GM23248 (cell line): ENCODE data around the gene NETO1. TPM values are rescaled to one million over a fixed set of nuclear protein-coding genes. Genes with fewer than 3 reads are reported as not detected.

Source experiments
- DNase-seq: peaks from one replicate; pipeline ENCODE4 v3.0.0-alpha.2; 2015
- H2AFZ ChIP-seq: fragments of 200-600 bp; sonication (generic); 2 replicates; pipeline ENCODE4 v1.6.1; 2016; ENCODE audit warnings: antibody characterized with exemption
- H3F3A ChIP-seq: fragments of 200-600 bp; sonication (generic); 2 replicates; pipeline ENCODE4 v1.6.1; 2016; ENCODE audit warnings: mild to moderate bottlenecking, antibody characterized with exemption, mixed run types; ENCODE audit not compliant: insufficient read depth
- H3K27ac ChIP-seq: fragments of 200-600 bp; sonication (generic); 2 replicates; pipeline ENCODE4 v1.5.1; 2016; ENCODE audit warnings: mild to moderate bottlenecking
- H3K27me3 ChIP-seq: fragments of 200-600 bp; sonication (generic); replicated peaks from 2 replicates; pipeline ENCODE4 v1.6.1; 2016; ENCODE audit warnings: mild to moderate bottlenecking; ENCODE audit not compliant: insufficient read depth
- H3K36me3 ChIP-seq: fragments of 200-600 bp; sonication (generic); 2 replicates; pipeline ENCODE4 v1.6.1; 2016; ENCODE audit warnings: low read depth, mild to moderate bottlenecking
- H3K4me1 ChIP-seq: fragments of 200-600 bp; sonication (generic); 2 replicates; pipeline ENCODE4 v1.6.1; 2016; ENCODE audit warnings: mild to moderate bottlenecking; ENCODE audit not compliant: insufficient read depth
- H3K4me2 ChIP-seq: fragments of 200-600 bp; sonication (generic); one replicate; pipeline ENCODE4 v1.6.1; 2016; ENCODE audit warnings: mild to moderate bottlenecking; ENCODE audit not compliant: unreplicated experiment
- H3K4me3 ChIP-seq: fragments of 200-600 bp; sonication (generic); 2 replicates; pipeline ENCODE4 v1.5.1; 2016; ENCODE audit warnings: mild to moderate bottlenecking
- H3K79me2 ChIP-seq: fragments of 200-600 bp; sonication (generic); 2 replicates; pipeline ENCODE4 v1.6.1; 2016; ENCODE audit warnings: mild to moderate bottlenecking; ENCODE audit not compliant: insufficient read depth
- H3K9ac ChIP-seq: fragments of 200-600 bp; sonication (generic); 2 replicates; pipeline ENCODE4 v1.6.1; 2016; ENCODE audit warnings: mild to moderate bottlenecking
- H3K9me2 ChIP-seq: fragments of 200-600 bp; sonication (generic); 2 replicates; pipeline ENCODE4 v1.6.1; 2016; ENCODE audit warnings: mixed run types, mild to moderate bottlenecking, moderate library complexity; ENCODE audit not compliant: insufficient read depth
- H3K9me3 ChIP-seq: fragments of 200-600 bp; sonication (generic); one replicate; pipeline ENCODE4 v1.6.1; 2017; ENCODE audit warnings: low read depth
- H4K20me1 ChIP-seq: fragments of 200-600 bp; sonication (generic); 2 replicates; pipeline ENCODE4 v1.6.0; 2016; ENCODE audit not compliant: insufficient read depth
- EZH2 ChIP-seq: fragments of 200-600 bp; sonication (generic); IDR thresholded peaks from 2 replicates; pipeline ENCODE4 v1.6.1; 2018; ENCODE audit warnings: antibody characterized with exemption, mild to moderate bottlenecking; ENCODE audit not compliant: insufficient read depth, poor library complexity, severe bottlenecking
- EZH2phosphoT487 ChIP-seq: fragments of 200-600 bp; sonication (generic); IDR thresholded peaks from 2 replicates; pipeline ENCODE4 v1.6.1; 2018; ENCODE audit warnings: antibody characterized with exemption, moderate library complexity, mild to moderate bottlenecking, low read depth; ENCODE audit not compliant: insufficient read depth
- WGBS, 2 experiments: methylation state at CpG; one replicate each; pipeline ENCODE4 v1.1.6; 2015 to 2017; ENCODE audit warnings: low lambda C conversion rate in 2 of 2, low coverage in 1 of 2; ENCODE audit errors: missing lambda C conversion rate in 2 of 2; 5-methylcytosine and 5-hydroxymethylcytosine counted together
- in situ Hi-C: fragments of 300-500 bp; cut with MboI; formaldehyde crosslinking; loops from 2 replicates; pipeline ENCODE4 v1.15.0; 2020
- polyA plus RNA-seq: library from polyadenylated mRNA; unstranded; fragments of >200 nt; fragmentation: Nextera tagmentation; extraction: Ambion mirVana; gene quantifications from 2 replicates; pipeline ENCODE4 v1.2.1, GENCODE V29; 2016
- total RNA-seq: library from RNA; depleted of rRNA; stranded (reverse); fragments of >200 nt; shearing (Covaris generic); gene quantifications from 2 replicates; pipeline ENCODE4 v1.2.3, GENCODE V29; 2014

Gene NETO1
- total and polyA plus RNA-seq, 2 experiments from 2014 or later = not detected

DNA sequence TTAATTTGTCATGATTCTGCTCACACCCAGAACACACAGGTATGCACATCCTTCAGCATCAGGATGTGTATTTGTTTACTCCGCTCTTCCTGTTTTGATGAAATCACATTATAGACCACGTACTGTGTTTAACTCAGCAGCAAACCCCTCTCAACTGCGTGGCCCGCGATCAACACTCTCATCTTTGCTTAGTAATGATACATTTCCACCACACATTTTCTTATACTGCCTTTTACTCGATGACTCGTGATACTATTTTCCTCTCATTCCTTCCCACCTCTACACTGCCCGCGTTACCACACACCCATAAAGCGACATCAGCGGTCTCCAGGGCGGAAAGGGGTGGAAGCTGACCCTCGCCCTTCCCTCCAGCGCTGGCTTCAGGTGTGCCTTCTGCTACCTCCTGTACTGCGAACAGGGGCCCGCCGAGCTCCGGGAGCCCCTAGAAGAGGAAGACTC is 1.3 kb downstream of the NETO1 start:
- Histone ChIP-seq H3K4me1 (no peaks in the 10 kb centered on the region), H3K36me3 (no peaks in the 10 kb centered on the region), H3K27me3 (peaks cover 28% of the 10 kb centered on the region), H2AFZ (no peak overlapping the region), H3K9ac (no peak overlapping the region), H3K9me3 (no peaks in the 10 kb centered on the region), H3F3A (no peaks in the 10 kb centered on the region), H3K4me3 (no peak overlapping the region), H3K4me2 (no peak overlapping the region), H3K27ac (no peak overlapping the region), H4K20me1 (no peaks in the 10 kb centered on the region), H3K79me2 (no peaks in the 10 kb centered on the region), H3K9me2 (no peaks in the 10 kb centered on the region)
- in situ Hi-C loops = no loop called here
- no peak for DNase-seq
- WGBS, 2 experiments = 7 to 11% methylated on average over 14 to 18 of the region's 18 CpGs
- no peak for TF ChIP-seq EZH2phosphoT487
- no peak for TF ChIP-seq EZH2

DNA sequence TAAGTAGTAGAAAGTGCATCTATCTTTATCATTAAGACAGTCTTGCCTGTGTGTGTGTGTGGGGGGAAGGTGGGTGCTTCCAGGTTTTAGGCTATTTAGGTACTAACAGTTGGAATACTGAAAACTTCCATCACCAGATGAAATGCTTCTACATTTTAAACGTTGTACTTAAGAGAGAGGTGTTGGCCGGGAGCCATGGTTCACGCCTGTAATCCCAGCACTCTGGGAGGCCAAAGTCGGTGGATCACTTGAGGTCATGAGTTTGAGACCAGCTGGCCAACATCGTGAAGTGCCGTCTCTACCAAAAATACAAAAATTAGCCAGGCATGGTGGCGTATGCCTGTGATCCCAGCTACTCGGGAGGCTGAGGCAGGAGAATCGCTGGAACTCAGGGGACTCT is 4.0 kb downstream of the NETO1 start:
- no peak overlapping the region for H3K4me2 ChIP-seq
- in situ Hi-C loops = no loop called here
- no peaks in the 10 kb centered on the region for H3K9me3 ChIP-seq
- H3K36me3 ChIP-seq = no peaks in the 10 kb centered on the region
- H3F3A ChIP-seq = no peaks in the 10 kb centered on the region
- H3K9ac ChIP-seq = no peak overlapping the region
- 52 to 62% methylated on average over 9 of the region's 9 CpGs for WGBS, 2 experiments
- DNase-seq = no peak
- H3K4me3 ChIP-seq = no peak overlapping the region
- H3K27me3 ChIP-seq = peaks cover 21% of the 10 kb centered on the region
- H4K20me1 ChIP-seq = no peaks in the 10 kb centered on the region
- no peaks in the 10 kb centered on the region for H3K79me2 ChIP-seq
- no peak overlapping the region for H2AFZ ChIP-seq
- no peak overlapping the region for H3K27ac ChIP-seq
- H3K9me2 ChIP-seq = no peaks in the 10 kb centered on the region
- no peaks in the 10 kb centered on the region for H3K4me1 ChIP-seq
- TF ChIP-seq EZH2phosphoT487 = no peak
- no peak for TF ChIP-seq EZH2

DNA sequence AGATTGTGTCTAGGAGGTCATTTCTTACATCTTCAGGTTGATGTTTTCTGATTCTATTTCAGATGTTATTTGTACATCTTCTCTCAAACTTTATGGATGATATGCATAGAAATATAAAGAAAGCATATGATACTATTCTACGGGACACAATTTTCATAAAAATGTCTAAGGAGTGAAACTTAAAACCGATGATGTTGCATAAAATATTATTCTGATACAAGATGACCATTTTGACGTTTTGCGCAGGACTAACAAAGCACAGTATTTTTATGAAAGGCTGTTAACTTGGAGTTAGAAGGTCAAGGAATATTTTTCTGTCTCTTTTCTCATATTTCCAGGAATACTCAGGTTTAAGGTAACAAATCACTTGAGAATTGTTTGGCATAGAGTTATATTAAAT is 8.7 kb downstream of the NETO1 start:
- in situ Hi-C loops = no loop called here
- WGBS, 2 experiments = 45 to 53% methylated on average over 4 of the region's 4 CpGs
- no peak overlapping the region for H3K4me2 ChIP-seq

DNA sequence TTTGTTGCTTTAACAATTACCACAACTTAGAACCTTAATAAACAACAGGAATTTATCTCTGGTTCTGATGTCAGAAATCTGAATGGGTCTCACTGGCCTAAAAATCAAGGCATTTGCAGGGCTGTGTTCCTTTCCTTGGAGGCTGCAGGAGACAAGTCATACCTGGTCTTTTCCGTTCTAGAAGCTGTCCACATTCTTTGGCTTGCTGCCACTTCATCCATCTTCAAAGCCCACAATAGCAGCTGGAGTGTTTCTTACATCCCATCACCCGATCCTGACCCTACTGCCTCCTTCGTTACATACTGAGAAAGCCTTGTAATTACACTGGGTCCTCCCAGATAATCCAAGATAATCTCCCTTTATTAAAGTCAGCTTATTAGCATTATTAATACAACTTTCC is 18.1 kb downstream of the NETO1 start:
- Histone ChIP-seq H2AFZ (no peak overlapping the region), H3F3A (no peaks in the 10 kb centered on the region), H3K4me2 (no peak overlapping the region), H3K4me1 (no peaks in the 10 kb centered on the region), H3K9me2 (no peaks in the 10 kb centered on the region), H4K20me1 (no peaks in the 10 kb centered on the region), H3K9ac (no peak overlapping the region), H3K36me3 (no peaks in the 10 kb centered on the region), H3K4me3 (no peak overlapping the region), H3K27ac (no peak overlapping the region), H3K79me2 (no peaks in the 10 kb centered on the region), H3K9me3 (no peaks in the 10 kb centered on the region), H3K27me3 (no peaks in the 10 kb centered on the region)
- in situ Hi-C loops = no loop called here
- TF ChIP-seq EZH2phosphoT487 = no peak
- no peak for TF ChIP-seq EZH2
- DNase-seq = no peak
- WGBS, 2 experiments = 29 to 41% methylated on average over 3 of the region's 3 CpGs

More for the DNA sequence above, 8.7 kb downstream of the NETO1 start:
- Histone ChIP-seq H3K9me3 (no peaks in the 10 kb centered on the region), H3K4me3 (no peak overlapping the region), H3F3A (no peaks in the 10 kb centered on the region), H3K79me2 (no peaks in the 10 kb centered on the region), H3K36me3 (no peaks in the 10 kb centered on the region), H3K27ac (no peak overlapping the region), H3K9ac (no peak overlapping the region), H4K20me1 (no peaks in the 10 kb centered on the region), H3K9me2 (no peaks in the 10 kb centered on the region), H3K4me1 (no peaks in the 10 kb centered on the region), H3K27me3 (no peaks in the 10 kb centered on the region), H2AFZ (no peak overlapping the region)
- no peak for DNase-seq
- TF ChIP-seq EZH2phosphoT487 (no peak), EZH2 (no peak)
